ENCODE results near the gene MGAT3.

DNA sequence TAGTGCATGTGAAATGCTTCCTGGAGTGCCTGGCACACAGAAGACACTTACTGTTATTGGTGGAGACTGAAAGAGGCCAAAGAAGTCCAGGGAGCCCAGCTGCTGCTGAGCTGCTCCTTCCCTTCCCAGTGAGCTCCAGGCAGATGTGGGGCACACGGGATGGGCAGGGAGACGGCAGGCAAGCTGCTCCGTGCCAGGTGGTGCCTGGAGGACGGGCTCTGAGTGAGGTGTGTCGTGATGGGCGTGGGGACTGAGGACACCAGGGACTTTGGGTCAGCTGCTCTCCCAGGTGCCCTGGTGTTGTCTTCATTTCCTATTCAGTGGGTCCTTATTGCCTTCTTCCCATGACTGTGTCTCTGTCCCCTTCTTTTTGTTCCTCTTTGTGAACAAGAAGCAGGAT, 37.7 kb upstream of the MGAT3 start:
- TF ChIP-seq POLR2AphosphoS5 (IDR thresholded peaks at IDR 0.05) (no peak), EP300 (IDR thresholded peaks at IDR 0.05) (no peak)
- TF ChIP-seq, protein P1, sequence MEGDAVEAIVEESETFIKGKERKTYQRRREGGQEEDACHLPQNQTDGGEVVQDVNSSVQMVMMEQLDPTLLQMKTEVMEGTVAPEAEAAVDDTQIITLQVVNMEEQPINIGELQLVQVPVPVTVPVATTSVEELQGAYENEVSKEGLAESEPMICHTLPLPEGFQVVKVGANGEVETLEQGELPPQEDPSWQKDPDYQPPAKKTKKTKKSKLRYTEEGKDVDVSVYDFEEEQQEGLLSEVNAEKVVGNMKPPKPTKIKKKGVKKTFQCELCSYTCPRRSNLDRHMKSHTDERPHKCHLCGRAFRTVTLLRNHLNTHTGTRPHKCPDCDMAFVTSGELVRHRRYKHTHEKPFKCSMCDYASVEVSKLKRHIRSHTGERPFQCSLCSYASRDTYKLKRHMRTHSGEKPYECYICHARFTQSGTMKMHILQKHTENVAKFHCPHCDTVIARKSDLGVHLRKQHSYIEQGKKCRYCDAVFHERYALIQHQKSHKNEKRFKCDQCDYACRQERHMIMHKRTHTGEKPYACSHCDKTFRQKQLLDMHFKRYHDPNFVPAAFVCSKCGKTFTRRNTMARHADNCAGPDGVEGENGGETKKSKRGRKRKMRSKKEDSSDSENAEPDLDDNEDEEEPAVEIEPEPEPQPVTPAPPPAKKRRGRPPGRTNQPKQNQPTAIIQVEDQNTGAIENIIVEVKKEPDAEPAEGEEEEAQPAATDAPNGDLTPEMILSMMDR (IDR thresholded peaks at IDR 0.05) = no peak
